HepG2 (cell line): ENCODE measurements around the gene CYP26B1. TPM values are rescaled to one million over a fixed set of nuclear protein-coding genes. Genes with fewer than 3 reads are reported as not detected.

Experiments
- AHR ChIP-seq: IDR thresholded peaks from 2 replicates; pipeline ENCODE4 v1.6.1; 2018; ENCODE audit warnings: missing genetic modification reagents, missing compliant biosample characterization
- ETV5 ChIP-seq: IDR thresholded peaks from 2 replicates; pipeline ENCODE4 v1.6.1; 2018; ENCODE audit warnings: missing biosample characterization, missing genetic modification reagents, inconsistent platforms, borderline replicate concordance
- HNRNPLL ChIP-seq: fragments of 200-400 bp; formaldehyde crosslinking; IDR thresholded peaks from 2 replicates; pipeline ENCODE4 v1.6.1; 2017; ENCODE audit warnings: mild to moderate bottlenecking, low read depth, low read length; ENCODE audit not compliant: poor library complexity, severe bottlenecking
- IKZF1 ChIP-seq: fragments of 450-650 bp; IDR thresholded peaks from 2 replicates; pipeline ENCODE4 v1.7.1; 2016
- RFXANK ChIP-seq: IDR thresholded peaks from 2 replicates; pipeline ENCODE4 v1.6.1; 2016
- SALL1 ChIP-seq: sonication (generic); formaldehyde crosslinking; IDR thresholded peaks from 2 replicates; pipeline ENCODE4 v1.8.0; 2022; ENCODE audit warnings: mild to moderate bottlenecking, missing genetic modification reagents
- XRCC5 ChIP-seq: fragments of 200-400 bp; formaldehyde crosslinking; optimal IDR thresholded peaks from 2 replicates; pipeline ENCODE3; 2017; ENCODE audit warnings: mild to moderate bottlenecking, low read length
- ZNF121 ChIP-seq: sonication (generic); formaldehyde crosslinking; IDR thresholded peaks from 2 replicates; pipeline ENCODE4 v1.5.0; 2020; ENCODE audit warnings: mild to moderate bottlenecking, missing genetic modification reagents
- ZNF550 ChIP-seq: sonication (generic); formaldehyde crosslinking; IDR thresholded peaks from 2 replicates; pipeline ENCODE4 v1.4.0; 2020; ENCODE audit warnings: mild to moderate bottlenecking, missing genetic modification reagents, borderline replicate concordance
- ZNF629 ChIP-seq: sonication (generic); formaldehyde crosslinking; conservative IDR thresholded peaks from 2 replicates; pipeline ENCODE4 v1.5.0; 2020; ENCODE audit warnings: missing genetic modification reagents
- ZNF720 ChIP-seq: sonication (generic); formaldehyde crosslinking; IDR thresholded peaks from 2 replicates; pipeline ENCODE4 v1.4.0; 2020; ENCODE audit warnings: missing genetic modification reagents
- polyA plus RNA-seq, 8 experiments: library from polyadenylated mRNA; depleted of rRNA in 3 of 8; stranded (reverse) in 7 of 8; unstranded in 1 of 8; fragments of >200 nt; fragmentation: Illumina TruSeq in 4 of 8; extraction: Trizol in 4 of 8; gene quantifications; 2 replicates each; pipeline versions ENCODE4 v1.2.1 to v1.2.3, GENCODE V29; 2011 to 2016; ENCODE audit warnings: low read depth in 4 of 8, missing spikeins in 1 of 8, mixed read lengths in 1 of 8; ENCODE audit not compliant: insufficient read depth in 1 of 8
- total RNA-seq, 5 experiments: library from RNA; depleted of rRNA; stranded (reverse); fragments of >200 nt; fragmentation: Illumina TruSeq; extraction: Trizol; gene quantifications; 2 replicates each; pipeline ENCODE4 v1.2.3, GENCODE V29; 2016; ENCODE audit warnings: low read depth in 1 of 5
- TF ChIP-seq, protein P1 (sequence below): sonication (generic); formaldehyde crosslinking; IDR thresholded peaks from 2 replicates; pipeline ENCODE4 v1.5.1; 2020; ENCODE audit warnings: missing genetic modification reagents, mild to moderate bottlenecking, borderline replicate concordance
- TF ChIP-seq, protein P2 (sequence below): IDR thresholded peaks from 2 replicates; pipeline ENCODE4 v1.6.1; 2016; ENCODE audit warnings: mild to moderate bottlenecking, missing biosample characterization, missing genetic modification reagents
- TF ChIP-seq, protein P3 (sequence below): sonication (generic); formaldehyde crosslinking; IDR thresholded peaks from 2 replicates; pipeline ENCODE4 v1.5.0; 2020; ENCODE audit warnings: mild to moderate bottlenecking, missing genetic modification reagents
- TF ChIP-seq, protein P4 (sequence below): sonication (generic); formaldehyde crosslinking; IDR thresholded peaks from 2 replicates; pipeline ENCODE4 v1.5.1; 2020; ENCODE audit warnings: mild to moderate bottlenecking, moderate library complexity, missing genetic modification reagents
- TF ChIP-seq, protein P5 (sequence below): sonication (generic); formaldehyde crosslinking; IDR thresholded peaks from 2 replicates; pipeline ENCODE4 v1.4.0; 2020; ENCODE audit warnings: missing genetic modification reagents

The CYP26B1 gene
- total and polyA plus RNA-seq, 2 of the 13 experiments (the other 11 are each of a cell fraction or from before 2014, with no cell fraction given): 0.05 to 0.07 TPM

DNA sequence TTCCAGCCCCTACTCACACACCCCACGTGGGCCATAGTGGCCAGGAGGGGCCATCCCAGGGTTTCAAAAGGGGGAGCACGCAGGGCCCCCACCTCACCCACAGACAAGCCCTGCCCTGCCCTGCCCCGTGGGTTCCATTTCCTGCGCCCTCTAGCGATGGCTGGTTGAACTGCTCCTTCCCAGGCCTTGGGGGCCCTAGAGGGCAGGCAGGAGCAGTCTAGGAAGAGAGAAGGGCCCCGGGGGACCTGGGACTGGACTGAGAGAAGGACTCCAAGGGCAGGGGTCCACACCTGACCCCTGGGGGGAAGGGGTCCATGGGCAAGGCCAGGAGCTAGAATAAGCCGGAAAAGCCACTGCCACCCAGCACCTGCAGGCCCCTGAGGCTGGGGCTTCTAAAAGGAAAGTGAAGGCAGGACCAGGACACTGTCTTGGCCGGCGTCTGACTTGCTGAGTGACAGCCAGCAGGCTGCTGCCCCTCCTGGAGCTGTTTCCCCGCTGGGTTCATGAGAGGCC is 10.1 kb downstream of the CYP26B1 start (continued):
- TF ChIP-seq, protein P1, sequence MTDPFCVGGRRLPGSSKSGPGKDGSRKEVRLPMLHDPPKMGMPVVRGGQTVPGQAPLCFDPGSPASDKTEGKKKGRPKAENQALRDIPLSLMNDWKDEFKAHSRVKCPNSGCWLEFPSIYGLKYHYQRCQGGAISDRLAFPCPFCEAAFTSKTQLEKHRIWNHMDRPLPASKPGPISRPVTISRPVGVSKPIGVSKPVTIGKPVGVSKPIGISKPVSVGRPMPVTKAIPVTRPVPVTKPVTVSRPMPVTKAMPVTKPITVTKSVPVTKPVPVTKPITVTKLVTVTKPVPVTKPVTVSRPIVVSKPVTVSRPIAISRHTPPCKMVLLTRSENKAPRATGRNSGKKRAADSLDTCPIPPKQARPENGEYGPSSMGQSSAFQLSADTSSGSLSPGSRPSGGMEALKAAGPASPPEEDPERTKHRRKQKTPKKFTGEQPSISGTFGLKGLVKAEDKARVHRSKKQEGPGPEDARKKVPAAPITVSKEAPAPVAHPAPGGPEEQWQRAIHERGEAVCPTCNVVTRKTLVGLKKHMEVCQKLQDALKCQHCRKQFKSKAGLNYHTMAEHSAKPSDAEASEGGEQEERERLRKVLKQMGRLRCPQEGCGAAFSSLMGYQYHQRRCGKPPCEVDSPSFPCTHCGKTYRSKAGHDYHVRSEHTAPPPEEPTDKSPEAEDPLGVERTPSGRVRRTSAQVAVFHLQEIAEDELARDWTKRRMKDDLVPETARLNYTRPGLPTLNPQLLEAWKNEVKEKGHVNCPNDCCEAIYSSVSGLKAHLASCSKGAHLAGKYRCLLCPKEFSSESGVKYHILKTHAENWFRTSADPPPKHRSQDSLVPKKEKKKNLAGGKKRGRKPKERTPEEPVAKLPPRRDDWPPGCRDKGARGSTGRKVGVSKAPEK (CRISPR knock-in tag): no peak
- no peak for TF ChIP-seq ZNF720 (CRISPR knock-in tag)
- peak; percentile 92 for TF ChIP-seq XRCC5
- no peak for TF ChIP-seq ETV5 (CRISPR knock-in tag)
- no peak for TF ChIP-seq IKZF1
- TF ChIP-seq SALL1 (CRISPR knock-in tag): peak; percentile 57
- TF ChIP-seq, protein P2, sequence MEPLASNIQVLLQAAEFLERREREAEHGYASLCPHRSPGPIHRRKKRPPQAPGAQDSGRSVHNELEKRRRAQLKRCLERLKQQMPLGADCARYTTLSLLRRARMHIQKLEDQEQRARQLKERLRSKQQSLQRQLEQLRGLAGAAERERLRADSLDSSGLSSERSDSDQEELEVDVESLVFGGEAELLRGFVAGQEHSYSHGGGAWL (CRISPR knock-in tag): no peak
- 0 out of 2 replicates have a peak, but pooled peaks have one; percentile 21 for TF ChIP-seq ZNF121 (CRISPR knock-in tag)
- no peak for TF ChIP-seq ZNF629 (CRISPR knock-in tag)
- TF ChIP-seq RFXANK: no peak
- TF ChIP-seq AHR (CRISPR knock-in tag): peak; percentile 46; the same call in 1 of the 2 replicates
- TF ChIP-seq, protein P3, sequence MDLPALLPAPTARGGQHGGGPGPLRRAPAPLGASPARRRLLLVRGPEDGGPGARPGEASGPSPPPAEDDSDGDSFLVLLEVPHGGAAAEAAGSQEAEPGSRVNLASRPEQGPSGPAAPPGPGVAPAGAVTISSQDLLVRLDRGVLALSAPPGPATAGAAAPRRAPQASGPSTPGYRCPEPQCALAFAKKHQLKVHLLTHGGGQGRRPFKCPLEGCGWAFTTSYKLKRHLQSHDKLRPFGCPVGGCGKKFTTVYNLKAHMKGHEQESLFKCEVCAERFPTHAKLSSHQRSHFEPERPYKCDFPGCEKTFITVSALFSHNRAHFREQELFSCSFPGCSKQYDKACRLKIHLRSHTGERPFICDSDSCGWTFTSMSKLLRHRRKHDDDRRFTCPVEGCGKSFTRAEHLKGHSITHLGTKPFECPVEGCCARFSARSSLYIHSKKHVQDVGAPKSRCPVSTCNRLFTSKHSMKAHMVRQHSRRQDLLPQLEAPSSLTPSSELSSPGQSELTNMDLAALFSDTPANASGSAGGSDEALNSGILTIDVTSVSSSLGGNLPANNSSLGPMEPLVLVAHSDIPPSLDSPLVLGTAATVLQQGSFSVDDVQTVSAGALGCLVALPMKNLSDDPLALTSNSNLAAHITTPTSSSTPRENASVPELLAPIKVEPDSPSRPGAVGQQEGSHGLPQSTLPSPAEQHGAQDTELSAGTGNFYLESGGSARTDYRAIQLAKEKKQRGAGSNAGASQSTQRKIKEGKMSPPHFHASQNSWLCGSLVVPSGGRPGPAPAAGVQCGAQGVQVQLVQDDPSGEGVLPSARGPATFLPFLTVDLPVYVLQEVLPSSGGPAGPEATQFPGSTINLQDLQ (CRISPR knock-in tag): no peak
- TF ChIP-seq HNRNPLL: peak; percentile 41
- TF ChIP-seq, protein P4, sequence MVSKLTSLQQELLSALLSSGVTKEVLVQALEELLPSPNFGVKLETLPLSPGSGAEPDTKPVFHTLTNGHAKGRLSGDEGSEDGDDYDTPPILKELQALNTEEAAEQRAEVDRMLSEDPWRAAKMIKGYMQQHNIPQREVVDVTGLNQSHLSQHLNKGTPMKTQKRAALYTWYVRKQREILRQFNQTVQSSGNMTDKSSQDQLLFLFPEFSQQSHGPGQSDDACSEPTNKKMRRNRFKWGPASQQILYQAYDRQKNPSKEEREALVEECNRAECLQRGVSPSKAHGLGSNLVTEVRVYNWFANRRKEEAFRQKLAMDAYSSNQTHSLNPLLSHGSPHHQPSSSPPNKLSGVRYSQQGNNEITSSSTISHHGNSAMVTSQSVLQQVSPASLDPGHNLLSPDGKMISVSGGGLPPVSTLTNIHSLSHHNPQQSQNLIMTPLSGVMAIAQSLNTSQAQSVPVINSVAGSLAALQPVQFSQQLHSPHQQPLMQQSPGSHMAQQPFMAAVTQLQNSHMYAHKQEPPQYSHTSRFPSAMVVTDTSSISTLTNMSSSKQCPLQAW (CRISPR knock-in tag): peak; percentile 57
- TF ChIP-seq, protein P5, sequence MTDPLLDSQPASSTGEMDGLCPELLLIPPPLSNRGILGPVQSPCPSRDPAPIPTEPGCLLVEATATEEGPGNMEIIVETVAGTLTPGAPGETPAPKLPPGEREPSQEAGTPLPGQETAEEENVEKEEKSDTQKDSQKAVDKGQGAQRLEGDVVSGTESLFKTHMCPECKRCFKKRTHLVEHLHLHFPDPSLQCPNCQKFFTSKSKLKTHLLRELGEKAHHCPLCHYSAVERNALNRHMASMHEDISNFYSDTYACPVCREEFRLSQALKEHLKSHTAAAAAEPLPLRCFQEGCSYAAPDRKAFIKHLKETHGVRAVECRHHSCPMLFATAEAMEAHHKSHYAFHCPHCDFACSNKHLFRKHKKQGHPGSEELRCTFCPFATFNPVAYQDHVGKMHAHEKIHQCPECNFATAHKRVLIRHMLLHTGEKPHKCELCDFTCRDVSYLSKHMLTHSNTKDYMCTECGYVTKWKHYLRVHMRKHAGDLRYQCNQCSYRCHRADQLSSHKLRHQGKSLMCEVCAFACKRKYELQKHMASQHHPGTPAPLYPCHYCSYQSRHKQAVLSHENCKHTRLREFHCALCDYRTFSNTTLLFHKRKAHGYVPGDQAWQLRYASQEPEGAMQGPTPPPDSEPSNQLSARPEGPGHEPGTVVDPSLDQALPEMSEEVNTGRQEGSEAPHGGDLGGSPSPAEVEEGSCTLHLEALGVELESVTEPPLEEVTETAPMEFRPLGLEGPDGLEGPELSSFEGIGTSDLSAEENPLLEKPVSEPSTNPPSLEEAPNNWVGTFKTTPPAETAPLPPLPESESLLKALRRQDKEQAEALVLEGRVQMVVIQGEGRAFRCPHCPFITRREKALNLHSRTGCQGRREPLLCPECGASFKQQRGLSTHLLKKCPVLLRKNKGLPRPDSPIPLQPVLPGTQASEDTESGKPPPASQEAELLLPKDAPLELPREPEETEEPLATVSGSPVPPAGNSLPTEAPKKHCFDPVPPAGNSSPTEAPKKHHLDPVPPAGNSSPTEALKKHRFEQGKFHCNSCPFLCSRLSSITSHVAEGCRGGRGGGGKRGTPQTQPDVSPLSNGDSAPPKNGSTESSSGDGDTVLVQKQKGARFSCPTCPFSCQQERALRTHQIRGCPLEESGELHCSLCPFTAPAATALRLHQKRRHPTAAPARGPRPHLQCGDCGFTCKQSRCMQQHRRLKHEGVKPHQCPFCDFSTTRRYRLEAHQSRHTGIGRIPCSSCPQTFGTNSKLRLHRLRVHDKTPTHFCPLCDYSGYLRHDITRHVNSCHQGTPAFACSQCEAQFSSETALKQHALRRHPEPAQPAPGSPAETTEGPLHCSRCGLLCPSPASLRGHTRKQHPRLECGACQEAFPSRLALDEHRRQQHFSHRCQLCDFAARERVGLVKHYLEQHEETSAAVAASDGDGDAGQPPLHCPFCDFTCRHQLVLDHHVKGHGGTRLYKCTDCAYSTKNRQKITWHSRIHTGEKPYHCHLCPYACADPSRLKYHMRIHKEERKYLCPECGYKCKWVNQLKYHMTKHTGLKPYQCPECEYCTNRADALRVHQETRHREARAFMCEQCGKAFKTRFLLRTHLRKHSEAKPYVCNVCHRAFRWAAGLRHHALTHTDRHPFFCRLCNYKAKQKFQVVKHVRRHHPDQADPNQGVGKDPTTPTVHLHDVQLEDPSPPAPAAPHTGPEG: no peak
- TF ChIP-seq ZNF550 (CRISPR knock-in tag): no peak
